Astrocyte of the spinal cord (primary cell): ENCODE data around the gene CSNK2A1.

Experiments
- DNase-seq: peaks from one replicate; pipeline ENCODE4 v3.0.0; 2011; ENCODE audit warnings: low read depth, low spot score
- H3K4me3 ChIP-seq: 2 replicates; pipeline ENCODE4 v1.5.1; 2011; ENCODE audit warnings: low read depth, mild to moderate bottlenecking, low read length, moderate library complexity
- in situ Hi-C: cut with HindIII; loops from 2 replicates; pipeline ENCODE4 v1.10.0; 2017; ENCODE audit warnings: low sequenced_read_pairs
- TF ChIP-seq, protein P1 (sequence below): IDR thresholded peaks from 2 replicates; pipeline ENCODE4 v1.5.1; 2012; ENCODE audit warnings: low read depth, mild to moderate bottlenecking, low read length, inconsistent platforms

Gene CSNK2A1

GRCh38 chr20:427849-428657 lies 115.5 kb downstream of the CSNK2A1 start:
- TF ChIP-seq, protein P1, sequence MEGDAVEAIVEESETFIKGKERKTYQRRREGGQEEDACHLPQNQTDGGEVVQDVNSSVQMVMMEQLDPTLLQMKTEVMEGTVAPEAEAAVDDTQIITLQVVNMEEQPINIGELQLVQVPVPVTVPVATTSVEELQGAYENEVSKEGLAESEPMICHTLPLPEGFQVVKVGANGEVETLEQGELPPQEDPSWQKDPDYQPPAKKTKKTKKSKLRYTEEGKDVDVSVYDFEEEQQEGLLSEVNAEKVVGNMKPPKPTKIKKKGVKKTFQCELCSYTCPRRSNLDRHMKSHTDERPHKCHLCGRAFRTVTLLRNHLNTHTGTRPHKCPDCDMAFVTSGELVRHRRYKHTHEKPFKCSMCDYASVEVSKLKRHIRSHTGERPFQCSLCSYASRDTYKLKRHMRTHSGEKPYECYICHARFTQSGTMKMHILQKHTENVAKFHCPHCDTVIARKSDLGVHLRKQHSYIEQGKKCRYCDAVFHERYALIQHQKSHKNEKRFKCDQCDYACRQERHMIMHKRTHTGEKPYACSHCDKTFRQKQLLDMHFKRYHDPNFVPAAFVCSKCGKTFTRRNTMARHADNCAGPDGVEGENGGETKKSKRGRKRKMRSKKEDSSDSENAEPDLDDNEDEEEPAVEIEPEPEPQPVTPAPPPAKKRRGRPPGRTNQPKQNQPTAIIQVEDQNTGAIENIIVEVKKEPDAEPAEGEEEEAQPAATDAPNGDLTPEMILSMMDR = no peak
- in situ Hi-C loops = no loop called here
- no peak for DNase-seq
- H3K4me3 ChIP-seq = no peak overlapping the region

DNA sequence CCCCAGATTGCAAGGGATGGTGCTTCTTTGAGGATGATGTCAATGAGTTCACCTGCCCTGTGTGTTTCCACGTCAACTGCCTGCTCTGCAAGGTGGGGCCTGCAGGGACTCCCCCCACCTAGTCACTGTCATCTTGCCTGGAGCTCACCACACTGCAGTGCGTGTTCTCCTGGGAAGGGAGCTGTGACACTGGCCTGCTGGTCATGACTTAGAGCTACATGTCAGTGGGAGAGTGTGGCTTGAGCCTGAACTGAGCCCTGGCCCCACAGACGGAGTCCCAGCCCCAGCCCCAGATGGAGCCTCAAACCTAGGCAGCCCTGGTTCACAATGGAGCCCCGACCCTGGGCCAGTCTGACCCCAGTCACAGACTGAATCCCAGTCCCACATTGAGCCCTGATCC lies 116.2 kb downstream of the CSNK2A1 start:
- no peak overlapping the region for H3K4me3 ChIP-seq
- TF ChIP-seq, protein P1 = no peak
- no peak for DNase-seq
- in situ Hi-C loops = no loop called here

- TF ChIP-seq, protein P1 = no peak
These were observed 117.0 kb downstream of the CSNK2A1 start for GRCh38 chr20:426566-426965.

More at GRCh38 chr20:426566-426965, 117.0 kb downstream of the CSNK2A1 start:
- H3K4me3 ChIP-seq = no peak overlapping the region
- in situ Hi-C loops = no loop called here
- DNase-seq = no peak
